PC-3 (cell line): ENCODE data around the gene CLDN1. TPM values are rescaled to one million over a fixed set of nuclear protein-coding genes. Genes with fewer than 3 reads are reported as not detected.

ENCODE experiments used
- ATAC-seq: fragments of 200-7000 bp; cut with Tn5 transposase; 2 replicates; pipeline ENCODE4 v1.9.1; 2020; ENCODE audit warnings: mild to moderate bottlenecking, moderate library complexity
- BruUV-seq: library from RNA; stranded (reverse); fragments of 400-500 nt; replicated peaks from 2 replicates; lab custom pipeline; 2021; lab: Mats Ljungman, UMichigan
- CTCF ChIA-PET: fragments of 300-600 bp; sonication (Branson Sonifier 250); formaldehyde crosslinking; loops from one replicate; lab custom pipeline; 2022; ENCODE audit warnings: antibody characterized with exemption; lab: Charles Lee
- POLR2A ChIA-PET: fragments of 300-600 bp; sonication (Branson Sonifier 250); formaldehyde crosslinking; loops from one replicate; lab custom pipeline; 2022; ENCODE audit warnings: antibody characterized with exemption; ENCODE audit not compliant: unreplicated experiment; lab: Charles Lee
- DNase-seq: peaks from one replicate; pipeline ENCODE4 v3.0.0-alpha.2; 2015
- H2AFZ ChIP-seq: fragments of 300-600 bp; sonication (generic); 2 replicates; pipeline ENCODE4 v1.6.0; 2016; ENCODE audit warnings: antibody characterized with exemption, low read length
- H3F3A ChIP-seq: fragments of 300-600 bp; sonication (generic); one replicate; pipeline ENCODE4 v1.6.0; 2017; ENCODE audit warnings: antibody characterized with exemption, low read length, control low read depth, mild to moderate bottlenecking; ENCODE audit not compliant: unreplicated experiment
- H3K27ac ChIP-seq: fragments of 300-600 bp; sonication (generic); 2 replicates; pipeline ENCODE4 v1.5.1; 2016; ENCODE audit warnings: mild to moderate bottlenecking, low read length
- H3K27me3 ChIP-seq: fragments of 300-600 bp; sonication (generic); 2 replicates; pipeline ENCODE4 v1.6.1; 2016; ENCODE audit warnings: low read length, mixed read lengths
- H3K36me3 ChIP-seq: fragments of 300-600 bp; sonication (generic); 2 replicates; pipeline ENCODE4 v1.6.1; 2016; ENCODE audit warnings: low read depth, mixed run types, low read length, mixed read lengths
- H3K4me1 ChIP-seq: fragments of 300-600 bp; sonication (generic); 2 replicates; pipeline ENCODE4 v1.5.1; 2016; ENCODE audit warnings: low read length; ENCODE audit not compliant: insufficient read depth
- H3K4me2 ChIP-seq: fragments of 300-600 bp; sonication (generic); 2 replicates; pipeline ENCODE4 v1.6.0; 2016; ENCODE audit warnings: low read length
- H3K4me3 ChIP-seq: fragments of 300-600 bp; sonication (generic); 2 replicates; pipeline ENCODE4 v1.5.1; 2016; ENCODE audit warnings: mild to moderate bottlenecking, low read length, mixed read lengths
- H3K79me2 ChIP-seq: fragments of 300-600 bp; sonication (generic); 2 replicates; pipeline ENCODE4 v1.6.1; 2017; ENCODE audit warnings: low read length, mixed read lengths
- H3K9ac ChIP-seq: fragments of 300-600 bp; sonication (generic); 2 replicates; pipeline ENCODE4 v1.6.0; 2016; ENCODE audit warnings: mild to moderate bottlenecking, low read length
- H3K9me2 ChIP-seq: fragments of 300-600 bp; sonication (generic); replicated peaks from 2 replicates; pipeline ENCODE4 v1.6.1; 2016; ENCODE audit warnings: mixed run types, low read length, mixed read lengths
- H3K9me3 ChIP-seq: fragments of 300-600 bp; sonication (generic); 2 replicates; pipeline ENCODE4 v1.6.1; 2016; ENCODE audit warnings: low read length, mixed read lengths
- H4K20me1 ChIP-seq: fragments of 300-600 bp; sonication (generic); 2 replicates; pipeline ENCODE4 v1.6.1; 2016; ENCODE audit warnings: low read length, mixed read lengths
- CTCF ChIP-seq: fragments of 300-600 bp; sonication (generic); conservative IDR thresholded peaks from 2 replicates; pipeline ENCODE4 v1.5.1; 2017; ENCODE audit warnings: antibody characterized with exemption, low read depth, mild to moderate bottlenecking, low read length
- EZH2 ChIP-seq: fragments of 300-600 bp; sonication (generic); IDR thresholded peaks from one replicate; pipeline ENCODE4 v1.6.1; 2017; ENCODE audit warnings: antibody characterized with exemption, mild to moderate bottlenecking, low read length; ENCODE audit not compliant: unreplicated experiment
- EZH2phosphoT487 ChIP-seq: fragments of 300-600 bp; sonication (generic); IDR thresholded peaks from 2 replicates; pipeline ENCODE4 v1.6.1; 2018; ENCODE audit warnings: mild to moderate bottlenecking, antibody characterized with exemption, low read length, borderline replicate concordance
- intact Hi-C: fragments of 100-400 bp; cut with micrococcal nuclease; formaldehyde crosslinking; loops from 2 replicates; pipeline ENCODE4 v1.9.0; 2023
- total RNA-seq: library from RNA; depleted of rRNA; stranded (reverse); fragments of >200 nt; gene quantifications from 2 replicates; pipeline ENCODE4 v1.2.3, GENCODE V29; 2014; rRNA removed

The CLDN1 gene
- total RNA-seq, 1 experiment from 2014 or later, result 6.8 TPM

- Histone ChIP-seq H3K79me2 (no peaks in the 10 kb centered on the region), H3K4me3 (no peak overlapping the region), H2AFZ (no peak overlapping the region), H3K9ac (no peak overlapping the region), H3K4me2 (no peak overlapping the region), H3K36me3 (no peaks in the 10 kb centered on the region), H3K9me2 (no peaks in the 10 kb centered on the region), H3K9me3 (no peaks in the 10 kb centered on the region), H3K27me3 (no peaks in the 10 kb centered on the region), H3K27ac (no peak overlapping the region), H3K4me1 (peaks cover 5% of the 10 kb centered on the region), H3F3A (no peaks in the 10 kb centered on the region), H4K20me1 (no peaks in the 10 kb centered on the region)
- ChIA-PET CTCF (no interaction called here), POLR2A (no interaction called here)
- TF ChIP-seq EZH2phosphoT487, result no peak
- no peak for TF ChIP-seq CTCF
- TF ChIP-seq EZH2, result no peak
- BruUV-seq, result no TSS peak
- intact Hi-C loops, result no loop called here
- DNase-seq, result no peak
- no peak for ATAC-seq
These were observed 61.9 kb downstream of the CLDN1 start for GRCh38 chr3:190260301-190260700.

GRCh38 chr3:190258634-190259033 is 63.6 kb downstream of the CLDN1 start:
- CTCF ChIA-PET, result interaction anchor here (0.6 kb wide), 1 partner anchor 147 kb away, joined by 4 read pairs; no protein-coding TSS in a partner anchor
- H3K4me3 ChIP-seq, result no peak overlapping the region
- no peaks in the 10 kb centered on the region for H3K9me3 ChIP-seq
- H3K9ac ChIP-seq, result no peak overlapping the region
- no peaks in the 10 kb centered on the region for H3K9me2 ChIP-seq
- H3K4me2 ChIP-seq, result no peak overlapping the region
- intact Hi-C loops, result no loop called here
- H4K20me1 ChIP-seq, result no peaks in the 10 kb centered on the region
- no peak for ATAC-seq
- H3K27ac ChIP-seq, result no peak overlapping the region
- H3K36me3 ChIP-seq, result no peaks in the 10 kb centered on the region
- no peak overlapping the region; the same call in 1 of the 2 replicates for H2AFZ ChIP-seq
- H3K79me2 ChIP-seq, result no peaks in the 10 kb centered on the region
- DNase-seq, result no peak
- H3K27me3 ChIP-seq, result no peaks in the 10 kb centered on the region
- BruUV-seq, result no TSS peak
- H3F3A ChIP-seq, result no peaks in the 10 kb centered on the region
- POLR2A ChIA-PET, result no interaction called here
- no peaks in the 10 kb centered on the region for H3K4me1 ChIP-seq
- TF ChIP-seq EZH2, result no peak

Other genes with a start within 250 kb of the CLDN1 start
- 4.5 and 11.4 TPM in 2 replicates for gene P3H2, start 201.5 kb downstream of the CLDN1 start, total RNA-seq
- gene CLDN16, start 65.7 kb upstream of the CLDN1 start, total RNA-seq, result not detected in 2 replicates
- gene TMEM207, start 127.5 kb upstream of the CLDN1 start, total RNA-seq, result not detected in 2 replicates
- 5.0 and 13.4 TPM in 2 replicates for gene IL1RAP, start 191.6 kb upstream of the CLDN1 start, total RNA-seq